Measurements from ENCODE around the gene KRT32.

The KRT32 gene

GRCh38 chr17:41492771-41493170 is 25.6 kb upstream of the KRT32 start:
- no peak for DNase-seq (ENCODE audit: low read depth, low spot score)

- no peak for DNase-seq (ENCODE audit: low read depth, low spot score)
These were observed 25.2 kb upstream of the KRT32 start for GRCh38 chr17:41492351-41492750.

GRCh38 chr17:41491476-41491875 is 24.3 kb upstream of the KRT32 start:
- no peak for DNase-seq (ENCODE audit: low read depth, low spot score)

- no peak for DNase-seq (ENCODE audit: low read depth, low spot score)
These were observed 23.1 kb upstream of the KRT32 start for GRCh38 chr17:41490000-41490990.

GRCh38 chr17:41489531-41489930 is 22.3 kb upstream of the KRT32 start, which contains the start of gene KRT36:
TSS of gene KRT36 (minus strand) at chr17:41489910. CDS start at chr17:41489864, 46 bp downstream.
- DNase-seq (ENCODE audit: low read depth, low spot score) = no peak

- DNase-seq (ENCODE audit: low read depth, low spot score) = no peak
These were observed 19.8 kb upstream of the KRT32 start for GRCh38 chr17:41486809-41487530.

GRCh38 chr17:41486316-41486715 is 19.1 kb upstream of the KRT32 start:
- DNase-seq (ENCODE audit: low read depth, low spot score) = no peak

GRCh38 chr17:41484920-41485904 is 18.0 kb upstream of the KRT32 start:
- no peak for DNase-seq (ENCODE audit: low read depth, low spot score)

- no peak for DNase-seq (ENCODE audit: low read depth, low spot score)
These were observed 17.0 kb upstream of the KRT32 start for GRCh38 chr17:41483991-41484826.

- DNase-seq (ENCODE audit: low read depth, low spot score) = no peak
These were observed 16.3 kb upstream of the KRT32 start for GRCh38 chr17:41483531-41483930.

GRCh38 chr17:41481036-41481435 is 13.8 kb upstream of the KRT32 start, which contains the start of gene KRT35:
TSS of gene KRT35 (minus strand) at chr17:41481151. CDS start at chr17:41481097, 54 bp downstream.
- DNase-seq (ENCODE audit: low read depth, low spot score) = no peak

- no peak for DNase-seq (ENCODE audit: low read depth, low spot score)
These were observed 13.4 kb upstream of the KRT32 start for GRCh38 chr17:41480581-41480980.

- no peak for DNase-seq (ENCODE audit: low read depth, low spot score)
These were observed 12.9 kb upstream of the KRT32 start for GRCh38 chr17:41480136-41480535.

- DNase-seq (ENCODE audit: low read depth, low spot score) = no peak
These were observed 11.1 kb upstream of the KRT32 start for GRCh38 chr17:41478237-41478636.

GRCh38 chr17:41476866-41477815 is 10.0 kb upstream of the KRT32 start:
- no peak for DNase-seq (ENCODE audit: low read depth, low spot score)

GRCh38 chr17:41475421-41475820 is 8.2 kb upstream of the KRT32 start:
- no peak for DNase-seq (ENCODE audit: low read depth, low spot score)

- DNase-seq (ENCODE audit: low read depth, low spot score) = no peak
These were observed 7.7 kb upstream of the KRT32 start for GRCh38 chr17:41474863-41475262.

- no peak for DNase-seq (ENCODE audit: low read depth, low spot score)
These were observed 1.2 kb upstream of the KRT32 start for GRCh38 chr17:41468346-41468745.

GRCh38 chr17:41467561-41467960 is 375 bp upstream of the KRT32 start:
- DNase-seq (ENCODE audit: low read depth, low spot score) = no peak
